GM21360 (cell line): ENCODE results near the gene FBLN5.
"Not testable (repeated sequence)": the region's sequence is repeated elsewhere in the genome, so short reads cannot be mapped to it uniquely, and the experiment has no call there.

Experiments
- ATAC-seq: cut with Tn5 transposase; IDR thresholded peaks from one replicate; pipeline ENCODE4 v1.9.1; 2021; ENCODE audit warnings: mild to moderate bottlenecking, moderate library complexity; ENCODE audit not compliant: unreplicated experiment

FBLN5 gene

GRCh38 chr14:91886961-91887360 is 60.5 kb downstream of the FBLN5 start:
- ATAC-seq: no peak

- ATAC-seq: no peak
Measured at GRCh38 chr14:91885839-91886238, 61.7 kb downstream of the FBLN5 start.

- no peak for ATAC-seq
Measured at GRCh38 chr14:91885113-91885712, 62.3 kb downstream of the FBLN5 start.

- ATAC-seq: no peak
Measured at GRCh38 chr14:91884664-91885063, 62.8 kb downstream of the FBLN5 start.

- no peak for ATAC-seq
Measured at GRCh38 chr14:91883753-91884152, 63.7 kb downstream of the FBLN5 start.

- ATAC-seq: no peak
Measured at GRCh38 chr14:91882776-91883175, 64.7 kb downstream of the FBLN5 start.

- no peak for ATAC-seq
Measured at GRCh38 chr14:91882369-91882768, 65.1 kb downstream of the FBLN5 start.

GRCh38 chr14:91879196-91879595 is 68.3 kb downstream of the FBLN5 start:
- ATAC-seq: no peak

- no peak for ATAC-seq
Measured at GRCh38 chr14:91878274-91878673, 69.2 kb downstream of the FBLN5 start.

GRCh38 chr14:91877376-91877915 is 70.0 kb downstream of the FBLN5 start:
- ATAC-seq: no peak

- ATAC-seq: no peak
Measured at GRCh38 chr14:91876492-91876891, 71.0 kb downstream of the FBLN5 start.

GRCh38 chr14:91875525-91876286 is 71.8 kb downstream of the FBLN5 start:
- no peak for ATAC-seq

GRCh38 chr14:91873471-91874415 is 73.8 kb downstream of the FBLN5 start:
- ATAC-seq: peak; percentile 74

- no peak for ATAC-seq
Measured at GRCh38 chr14:91872517-91873470, 74.7 kb downstream of the FBLN5 start.

- ATAC-seq: no peak
Measured at GRCh38 chr14:91872011-91872501, 75.4 kb downstream of the FBLN5 start.

GRCh38 chr14:91871401-91871800 is 76.1 kb downstream of the FBLN5 start:
- ATAC-seq: not testable (repeated sequence)

GRCh38 chr14:91870890-91871289 is 76.6 kb downstream of the FBLN5 start:
- ATAC-seq: no peak

- ATAC-seq: no peak
Measured at GRCh38 chr14:91870001-91870400, 77.5 kb downstream of the FBLN5 start.

GRCh38 chr14:91869556-91869955 is 77.9 kb downstream of the FBLN5 start:
- no peak for ATAC-seq
